ENCODE results near the gene WDR59.

DNA sequence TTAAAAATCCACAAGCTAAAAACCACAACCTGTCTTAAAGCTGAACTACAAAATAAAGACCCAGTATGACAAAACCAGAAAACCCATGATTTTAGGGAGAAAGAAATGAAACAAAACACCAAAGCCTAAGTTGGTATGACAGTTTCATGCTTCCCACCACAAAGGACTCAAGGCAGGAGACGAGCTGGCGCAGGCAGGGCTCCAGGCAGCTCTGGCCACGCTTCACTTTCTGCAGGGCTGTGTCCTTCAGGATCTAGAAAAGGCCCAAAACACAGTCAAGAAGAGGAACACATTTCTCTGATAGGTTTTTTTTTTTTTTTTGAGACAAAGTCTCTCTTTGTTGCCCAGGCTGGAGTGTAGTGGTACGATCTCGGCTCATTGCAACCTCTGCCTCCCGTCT, 75.3 kb downstream of the WDR59 start:
- TF ChIP-seq, protein P1, sequence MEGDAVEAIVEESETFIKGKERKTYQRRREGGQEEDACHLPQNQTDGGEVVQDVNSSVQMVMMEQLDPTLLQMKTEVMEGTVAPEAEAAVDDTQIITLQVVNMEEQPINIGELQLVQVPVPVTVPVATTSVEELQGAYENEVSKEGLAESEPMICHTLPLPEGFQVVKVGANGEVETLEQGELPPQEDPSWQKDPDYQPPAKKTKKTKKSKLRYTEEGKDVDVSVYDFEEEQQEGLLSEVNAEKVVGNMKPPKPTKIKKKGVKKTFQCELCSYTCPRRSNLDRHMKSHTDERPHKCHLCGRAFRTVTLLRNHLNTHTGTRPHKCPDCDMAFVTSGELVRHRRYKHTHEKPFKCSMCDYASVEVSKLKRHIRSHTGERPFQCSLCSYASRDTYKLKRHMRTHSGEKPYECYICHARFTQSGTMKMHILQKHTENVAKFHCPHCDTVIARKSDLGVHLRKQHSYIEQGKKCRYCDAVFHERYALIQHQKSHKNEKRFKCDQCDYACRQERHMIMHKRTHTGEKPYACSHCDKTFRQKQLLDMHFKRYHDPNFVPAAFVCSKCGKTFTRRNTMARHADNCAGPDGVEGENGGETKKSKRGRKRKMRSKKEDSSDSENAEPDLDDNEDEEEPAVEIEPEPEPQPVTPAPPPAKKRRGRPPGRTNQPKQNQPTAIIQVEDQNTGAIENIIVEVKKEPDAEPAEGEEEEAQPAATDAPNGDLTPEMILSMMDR (IDR thresholded peaks at IDR 0.05), result no peak
- TF ChIP-seq POLR2A (IDR thresholded peaks at IDR 0.05), result no peak
